Gastroesophageal sphincter (tissue), 3 donors: ENCODE measurements around the gene CYS1.

ENCODE experiments used
- POLR2A ChIP-seq, 2 donors: fragments of 450-650 bp; IDR thresholded peaks; one replicate each; pipeline ENCODE4 v1.6.1; 2017; ENCODE audit warnings: antibody characterized with exemption in 2 of 2, mild to moderate bottlenecking in 2 of 2, moderate library complexity in 1 of 2
- POLR2AphosphoS5 ChIP-seq: sonication (generic); formaldehyde crosslinking; IDR thresholded peaks from one replicate; pipeline ENCODE4 v1.6.1; 2017; ENCODE audit warnings: antibody characterized with exemption
- TF ChIP-seq, protein P1 (sequence below), 4 experiments: fragments of 200-600 bp in 2 of 4; fragments of 450-650 bp in 2 of 4; sonication (generic) in 1 of 4; IDR thresholded peaks; one replicate each; pipeline ENCODE4 v1.5.1; 2017 to 2019; ENCODE audit warnings: antibody characterized with exemption in 4 of 4, mild to moderate bottlenecking in 2 of 4, moderate library complexity in 2 of 4

DNA sequence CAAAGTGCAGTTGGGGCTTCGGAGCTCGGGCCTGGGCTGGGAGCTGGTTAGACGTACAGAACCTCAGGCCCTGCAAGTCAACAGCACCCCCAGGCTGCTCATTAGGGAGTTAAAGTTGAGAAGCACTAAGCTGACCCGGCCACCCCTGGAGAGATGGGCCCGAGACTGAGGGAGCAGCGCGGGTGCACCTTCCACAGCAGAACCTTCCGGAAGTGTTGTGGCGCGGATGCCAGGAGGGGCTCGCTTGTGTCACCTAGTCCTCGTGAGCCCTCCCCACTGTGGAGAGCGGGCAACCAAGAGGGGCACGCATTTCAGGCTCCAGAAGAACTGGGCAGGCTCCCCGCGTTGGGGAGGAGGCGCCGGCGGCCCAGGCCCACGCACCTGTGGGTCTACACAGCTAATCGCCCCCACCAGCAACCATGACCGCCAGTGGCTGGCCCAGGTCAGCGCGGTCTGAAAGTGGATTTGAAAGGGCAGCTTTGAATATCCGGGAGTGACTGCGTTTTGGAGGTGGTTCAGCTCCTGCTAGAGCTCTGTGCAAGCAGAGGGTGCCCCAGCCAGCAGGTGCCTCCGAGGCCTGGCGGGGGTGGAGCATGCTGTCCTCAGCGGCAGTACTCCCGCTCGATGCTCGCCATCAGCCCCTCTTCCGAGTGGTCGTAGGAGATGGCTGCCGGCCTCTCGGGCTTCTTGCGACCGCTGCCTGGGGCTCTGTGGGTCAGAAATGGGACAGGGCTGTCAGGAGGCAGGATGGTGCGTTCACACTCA is 21.8 kb downstream of the CYS1 start:
- TF ChIP-seq, protein P1, sequence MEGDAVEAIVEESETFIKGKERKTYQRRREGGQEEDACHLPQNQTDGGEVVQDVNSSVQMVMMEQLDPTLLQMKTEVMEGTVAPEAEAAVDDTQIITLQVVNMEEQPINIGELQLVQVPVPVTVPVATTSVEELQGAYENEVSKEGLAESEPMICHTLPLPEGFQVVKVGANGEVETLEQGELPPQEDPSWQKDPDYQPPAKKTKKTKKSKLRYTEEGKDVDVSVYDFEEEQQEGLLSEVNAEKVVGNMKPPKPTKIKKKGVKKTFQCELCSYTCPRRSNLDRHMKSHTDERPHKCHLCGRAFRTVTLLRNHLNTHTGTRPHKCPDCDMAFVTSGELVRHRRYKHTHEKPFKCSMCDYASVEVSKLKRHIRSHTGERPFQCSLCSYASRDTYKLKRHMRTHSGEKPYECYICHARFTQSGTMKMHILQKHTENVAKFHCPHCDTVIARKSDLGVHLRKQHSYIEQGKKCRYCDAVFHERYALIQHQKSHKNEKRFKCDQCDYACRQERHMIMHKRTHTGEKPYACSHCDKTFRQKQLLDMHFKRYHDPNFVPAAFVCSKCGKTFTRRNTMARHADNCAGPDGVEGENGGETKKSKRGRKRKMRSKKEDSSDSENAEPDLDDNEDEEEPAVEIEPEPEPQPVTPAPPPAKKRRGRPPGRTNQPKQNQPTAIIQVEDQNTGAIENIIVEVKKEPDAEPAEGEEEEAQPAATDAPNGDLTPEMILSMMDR (IDR thresholded peaks at IDR 0.05) = no peak
- TF ChIP-seq POLR2AphosphoS5 (no peak), POLR2A (IDR thresholded peaks at IDR 0.05) (no peak)
